ENCODE results near the gene ATP2A1.

ATP2A1 gene

DNA sequence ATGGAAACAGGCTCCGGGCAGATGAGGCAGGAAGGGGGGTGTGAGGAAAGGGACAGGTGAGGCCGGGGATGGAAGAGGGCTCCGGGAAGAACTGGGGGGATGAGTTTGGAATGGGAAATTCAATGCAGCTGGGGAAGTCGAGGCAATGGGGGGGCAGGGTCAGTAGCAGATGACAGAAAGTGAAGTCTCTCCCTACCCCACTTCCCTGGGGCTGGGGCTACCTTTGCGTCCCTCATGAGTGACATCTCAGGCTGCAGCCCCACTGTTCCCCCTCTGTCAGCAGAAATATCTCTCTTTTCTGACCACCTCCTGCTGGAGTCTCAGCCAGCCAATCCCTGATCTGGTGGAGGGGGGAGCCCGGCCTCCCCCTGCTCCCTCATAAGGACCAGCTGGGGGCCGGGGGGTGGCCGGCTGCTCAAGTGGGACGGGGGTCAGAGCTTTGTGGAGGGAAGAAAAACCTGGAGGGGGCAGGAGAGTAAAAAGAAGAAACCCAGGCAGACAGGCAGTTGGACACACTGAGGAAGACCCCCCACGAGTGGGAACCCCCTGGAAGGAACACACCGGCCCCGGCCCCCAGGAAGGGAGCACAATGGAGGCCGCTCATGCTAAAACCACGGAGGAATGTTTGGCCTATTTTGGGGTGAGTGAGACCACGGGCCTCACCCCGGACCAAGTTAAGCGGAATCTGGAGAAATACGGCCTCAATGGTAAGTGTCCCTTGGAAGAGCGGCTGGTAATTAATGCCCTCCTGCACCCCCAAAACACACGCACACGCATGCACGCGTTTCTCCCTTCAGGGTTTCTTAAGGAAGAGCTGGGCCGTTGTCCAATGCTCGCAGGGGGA is at the start of gene ATP2A1:
Gene ATP2A1 (plus strand): TSS at position 406 of the 844 bp plus-strand sequence. CDS start 184 bp downstream, at position 590.
- no peak for DNase-seq

DNA sequence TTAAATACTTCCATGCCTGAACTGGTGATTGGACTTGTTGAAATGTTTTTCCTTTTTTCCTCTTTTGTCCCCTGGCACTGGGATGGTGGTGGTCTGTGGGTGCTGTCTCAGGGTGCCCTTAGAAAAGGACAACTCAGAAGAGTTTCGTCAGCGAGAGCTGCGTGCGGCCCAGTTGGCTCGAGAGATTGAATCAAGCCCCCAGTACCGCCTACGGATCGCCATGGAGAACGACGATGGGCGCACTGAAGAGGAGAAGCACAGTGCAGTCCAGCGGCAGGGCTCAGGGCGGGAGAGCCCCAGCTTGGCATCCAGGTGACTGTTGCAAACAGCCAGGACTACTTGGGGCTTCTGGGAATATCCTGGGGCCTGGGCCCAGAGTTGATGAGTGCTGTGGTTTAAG is 48.5 kb upstream of the ATP2A1 start:
- DNase-seq: no peak

DNA sequence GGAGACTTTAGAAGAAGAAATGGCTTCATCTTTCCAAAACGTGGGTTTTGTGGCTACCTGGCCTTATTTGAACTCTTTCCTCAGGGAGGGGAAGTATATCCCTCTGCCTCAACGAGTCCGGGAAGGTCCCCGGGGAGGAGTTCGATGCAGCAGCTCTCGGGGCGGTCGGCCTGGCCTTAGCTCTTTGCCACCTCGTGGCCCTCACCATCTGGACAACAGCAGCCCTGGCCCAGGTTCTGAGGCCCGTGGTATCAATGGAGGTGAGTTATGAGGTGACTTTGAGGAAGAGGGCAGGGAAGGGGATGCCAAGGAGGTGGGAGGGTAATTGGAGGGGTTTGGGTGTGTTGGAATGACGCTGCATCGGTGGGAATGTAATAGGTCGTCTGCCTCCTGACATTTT is 47.8 kb upstream of the ATP2A1 start:
- no peak for DNase-seq

DNA sequence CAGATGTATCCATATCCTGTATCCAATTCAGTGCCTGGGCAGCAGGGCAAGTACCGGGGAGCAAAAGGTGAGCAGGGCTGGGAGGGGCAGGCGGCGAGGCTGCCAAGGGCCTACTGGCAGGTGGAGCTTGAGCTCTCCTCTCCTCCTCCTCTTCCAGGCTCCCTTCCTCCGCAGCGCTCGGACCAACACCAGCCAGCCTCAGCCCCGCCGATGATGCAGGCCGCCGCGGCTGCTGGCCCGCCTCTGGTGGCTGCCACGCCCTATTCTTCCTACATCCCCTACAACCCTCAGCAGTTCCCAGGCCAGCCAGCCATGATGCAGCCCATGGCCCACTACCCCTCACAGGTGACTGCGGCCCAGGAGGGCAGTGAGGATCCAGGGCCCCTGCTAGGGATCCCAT is 43.9 kb upstream of the ATP2A1 start:
- no peak for DNase-seq

DNA sequence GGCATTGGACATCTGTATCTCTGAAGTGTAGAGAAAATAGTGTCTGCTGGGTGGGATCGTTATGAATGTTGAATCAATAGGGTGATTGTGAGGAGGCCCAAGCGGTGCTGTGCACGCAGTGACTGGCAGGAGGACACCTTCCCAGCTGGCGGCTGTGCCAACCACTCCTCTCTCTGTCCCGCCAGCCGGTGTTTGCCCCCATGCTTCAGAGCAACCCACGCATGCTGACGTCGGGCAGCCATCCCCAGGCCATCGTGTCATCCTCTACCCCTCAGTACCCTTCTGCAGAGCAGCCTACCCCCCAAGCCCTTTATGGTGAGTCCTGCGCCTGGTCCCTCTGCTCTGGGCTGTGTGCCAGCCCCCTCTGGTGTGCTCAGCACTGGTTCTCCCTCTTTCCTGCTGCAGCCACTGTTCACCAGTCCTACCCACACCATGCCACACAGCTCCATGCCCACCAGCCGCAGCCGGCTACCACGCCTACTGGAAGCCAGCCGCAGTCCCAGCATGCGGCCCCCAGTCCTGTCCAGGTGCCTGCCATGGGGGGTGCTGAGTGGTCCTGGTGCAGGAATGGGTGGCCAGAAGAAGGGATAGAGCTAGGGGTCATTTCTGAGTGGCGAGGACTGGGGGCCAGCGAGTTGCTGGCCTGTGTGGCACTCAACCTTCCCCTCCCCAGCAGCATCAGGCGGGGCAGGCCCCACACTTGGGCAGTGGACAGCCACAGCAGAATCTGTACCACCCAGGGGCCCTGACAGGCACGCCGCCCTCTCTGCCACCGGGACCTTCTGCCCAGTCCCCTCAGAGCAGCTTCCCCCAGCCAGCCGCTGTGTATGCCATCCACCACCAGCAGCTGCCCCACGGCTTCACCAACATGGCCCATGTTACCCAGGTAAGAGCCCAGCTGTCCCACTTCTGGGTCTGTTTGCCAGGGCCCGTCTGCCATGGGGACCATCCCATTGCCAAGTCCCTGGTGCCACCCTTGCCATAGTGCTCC is 43.1 kb upstream of the ATP2A1 start:
- no peak for DNase-seq

DNA sequence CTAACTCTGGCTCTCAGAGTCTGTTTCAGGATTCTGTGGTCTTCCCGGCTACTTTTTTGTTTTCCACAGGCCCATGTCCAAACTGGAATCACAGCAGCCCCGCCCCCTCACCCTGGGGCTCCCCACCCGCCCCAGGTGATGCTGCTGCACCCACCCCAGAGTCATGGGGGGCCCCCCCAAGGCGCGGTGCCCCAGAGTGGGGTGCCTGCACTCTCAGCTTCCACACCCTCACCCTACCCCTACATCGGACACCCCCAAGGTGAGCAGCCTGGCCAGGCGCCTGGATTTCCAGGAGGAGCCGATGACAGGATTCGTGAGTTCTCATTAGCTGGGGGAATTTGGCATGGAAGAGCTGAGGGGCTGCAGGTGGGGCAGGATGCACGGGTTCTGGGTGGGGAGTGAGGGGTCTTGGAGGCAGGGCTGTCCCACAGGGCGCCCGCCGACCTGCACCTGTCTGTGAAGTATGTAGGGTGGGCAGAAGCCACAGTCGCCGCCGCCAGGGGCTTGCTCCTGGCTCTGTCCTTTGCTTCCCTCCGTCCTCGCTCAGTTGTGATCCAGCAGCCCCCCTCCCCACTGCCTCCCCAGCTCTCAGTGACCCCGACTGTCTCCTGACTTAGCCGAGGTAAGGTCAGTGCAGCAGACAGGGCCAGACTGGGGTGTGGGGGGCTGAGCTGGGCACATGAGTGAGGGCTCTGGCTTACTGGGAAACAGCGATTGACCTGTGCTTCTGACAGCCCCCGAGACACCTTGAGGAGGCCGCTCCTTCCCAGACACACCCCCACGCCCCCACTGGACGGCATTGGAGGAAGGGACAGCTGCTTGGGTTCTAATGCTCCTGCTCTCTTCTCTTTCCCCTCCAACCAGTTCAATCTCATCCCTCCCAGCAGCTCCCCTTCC is 42.2 kb upstream of the ATP2A1 start:
- DNase-seq: no peak

DNA sequence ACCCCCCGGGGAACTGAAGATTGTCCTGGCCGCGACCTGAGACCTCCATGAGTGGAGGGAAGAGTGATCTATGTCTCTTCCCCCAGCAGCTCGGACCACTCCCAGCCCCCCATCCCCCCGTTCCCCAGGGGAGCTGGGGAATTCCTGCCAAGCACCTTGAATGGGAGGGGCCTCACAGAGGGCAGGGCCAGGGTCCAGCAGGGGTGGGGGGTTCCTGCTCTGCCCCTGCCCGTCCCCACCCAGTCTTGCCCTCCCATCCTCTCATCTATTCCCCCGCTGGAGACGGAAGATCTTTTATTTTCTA is 41.6 kb upstream of the ATP2A1 start:
- DNase-seq: no peak

DNA sequence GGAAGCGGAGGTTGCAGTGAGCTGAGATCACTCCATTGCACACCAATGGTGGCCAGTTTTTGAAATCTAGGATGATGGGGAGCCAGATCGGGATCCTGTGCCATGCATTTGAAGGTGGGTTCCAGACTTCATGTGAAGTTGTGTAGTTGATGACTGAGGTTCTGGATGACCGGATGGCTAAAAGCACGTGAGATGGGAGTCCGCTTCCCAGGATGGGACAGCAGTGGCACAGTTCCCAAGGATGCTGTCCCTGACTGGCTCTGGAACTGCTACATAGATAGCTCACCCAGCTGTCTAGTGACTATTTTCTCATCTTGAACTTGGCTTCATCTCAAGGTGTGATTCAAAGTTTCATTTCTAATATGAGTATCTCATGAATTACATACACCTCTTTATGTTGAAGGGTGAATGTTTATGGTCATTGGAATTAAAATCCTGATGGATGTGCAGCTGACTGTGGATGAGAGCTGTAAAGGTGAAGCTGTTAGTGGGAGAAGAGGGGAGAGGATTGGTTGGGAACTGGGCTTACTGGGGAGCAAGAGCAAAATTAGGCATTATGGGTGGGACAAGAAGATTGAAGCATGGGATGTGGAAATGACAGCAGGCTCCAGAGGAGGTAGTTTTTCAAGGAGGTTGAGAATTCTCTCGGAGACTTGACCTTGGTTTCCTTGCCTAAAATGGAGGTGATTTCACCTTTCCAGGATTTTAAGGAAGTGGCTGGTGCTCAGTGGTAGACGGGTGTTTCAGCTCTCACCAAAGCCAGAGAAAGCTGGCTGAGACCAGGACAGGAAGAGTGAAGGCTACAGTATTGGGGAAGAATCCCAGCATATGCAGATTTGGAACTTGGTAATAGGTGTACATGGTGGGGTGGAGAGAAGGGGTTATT is 40.4 kb upstream of the ATP2A1 start:
- DNase-seq: no peak

DNA sequence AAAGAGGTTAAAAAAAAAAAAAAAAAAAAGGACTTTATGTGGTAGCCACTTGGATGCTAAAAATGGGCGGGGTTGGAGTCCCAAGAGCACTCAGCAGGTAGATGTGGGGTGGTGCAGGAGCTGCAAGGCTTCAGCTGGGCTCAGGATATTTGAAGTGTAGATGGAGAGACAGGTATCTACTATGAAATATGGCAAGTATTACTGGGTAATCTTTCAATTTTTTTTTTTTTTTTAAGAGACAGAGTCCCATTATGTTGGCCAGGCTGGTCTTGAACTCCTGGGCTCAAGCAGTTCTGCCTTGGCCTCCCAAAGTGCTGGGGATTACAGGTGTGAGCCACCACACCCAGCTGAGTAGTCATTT is 39.8 kb upstream of the ATP2A1 start:
- no peak for DNase-seq

DNA sequence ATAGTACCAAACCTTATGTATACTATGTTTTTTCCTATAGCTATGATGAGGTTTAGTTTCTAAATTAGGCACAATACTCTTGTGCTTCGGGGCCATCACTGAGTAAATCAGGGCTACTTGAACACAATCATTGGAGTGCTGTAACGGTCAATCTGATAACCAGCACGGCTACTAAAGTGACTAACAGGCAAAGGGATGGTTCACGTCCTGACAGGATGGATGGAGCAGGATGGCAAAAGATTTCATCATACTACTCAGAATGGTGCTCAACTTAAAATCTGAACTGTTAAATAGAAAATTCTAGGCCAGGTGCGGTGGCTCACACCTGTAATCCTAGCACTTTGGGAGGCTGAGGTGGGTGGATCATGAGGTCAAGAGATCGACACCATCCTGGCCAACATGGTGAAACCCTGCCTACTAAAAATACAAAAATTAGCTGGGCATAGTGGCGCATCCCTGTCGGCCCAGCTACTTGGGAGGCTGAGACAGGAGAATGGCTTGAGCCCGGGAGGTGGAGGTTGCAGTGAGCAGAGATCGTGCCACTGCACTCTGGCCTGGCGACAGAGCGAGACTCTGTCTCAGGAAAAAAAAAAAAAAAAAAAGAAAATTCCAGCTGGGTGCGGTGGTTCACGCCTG is 39.2 kb upstream of the ATP2A1 start:
- DNase-seq: no peak

DNA sequence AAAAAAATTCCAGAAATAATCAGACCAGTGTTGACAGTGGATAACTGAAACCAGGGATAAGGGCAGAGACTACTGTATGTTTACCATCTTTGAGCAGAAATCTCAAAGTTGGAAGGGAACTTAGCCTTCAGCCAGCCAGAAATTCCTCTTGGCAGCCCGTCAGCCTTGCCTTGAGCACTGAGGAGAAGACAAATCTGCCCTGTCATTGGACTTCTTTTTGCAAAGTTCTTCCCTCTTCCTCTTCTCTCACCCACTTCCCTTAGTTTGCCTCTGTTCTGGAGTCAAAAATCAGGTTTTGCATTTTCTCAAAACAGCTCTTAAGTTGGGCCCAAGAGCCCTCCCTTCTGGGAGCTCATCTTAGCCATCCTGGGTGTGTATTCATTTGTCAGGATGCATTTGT is 38.4 kb upstream of the ATP2A1 start:
- DNase-seq: no peak

DNA sequence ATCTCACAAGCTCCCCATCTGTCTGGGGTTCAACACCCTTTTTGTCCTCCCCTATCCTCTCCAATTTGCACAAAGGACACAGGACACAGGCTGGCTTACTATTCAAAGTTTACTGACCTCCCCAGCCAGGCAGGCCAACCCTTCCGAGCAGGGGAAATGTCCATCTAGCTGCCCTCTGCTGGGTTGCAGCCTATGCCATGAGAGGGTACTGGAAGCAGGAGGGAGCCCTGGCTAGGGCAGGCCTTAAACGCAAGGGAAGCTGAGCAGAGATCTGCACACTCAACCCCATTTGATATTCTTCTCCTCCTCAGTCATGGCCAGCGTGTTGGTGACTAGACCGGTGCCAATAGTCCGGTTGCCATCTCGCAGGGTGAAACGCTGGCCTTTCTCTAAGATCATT is 35.6 kb upstream of the ATP2A1 start:
- no peak for DNase-seq

DNA sequence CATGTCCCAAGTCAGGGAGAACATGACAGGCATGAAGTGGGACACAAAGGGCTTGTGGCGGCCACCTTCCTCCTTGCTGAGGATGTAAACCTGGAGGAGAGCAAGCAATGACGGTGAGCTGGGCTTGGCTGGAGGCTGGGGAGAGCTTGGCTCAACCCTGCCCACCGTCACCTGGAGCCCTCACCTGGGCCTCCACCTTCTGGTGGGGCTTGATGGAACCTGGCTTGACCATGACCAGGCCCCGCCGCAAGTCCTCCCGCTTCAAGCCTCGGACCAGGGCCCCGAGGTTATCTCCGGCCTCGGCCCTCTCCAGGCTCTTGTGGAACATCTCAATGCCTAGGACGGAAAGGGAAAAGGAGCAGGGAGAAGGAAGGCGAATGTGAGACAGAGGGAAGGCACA is 34.5 kb upstream of the ATP2A1 start:
- no peak for DNase-seq

DNA sequence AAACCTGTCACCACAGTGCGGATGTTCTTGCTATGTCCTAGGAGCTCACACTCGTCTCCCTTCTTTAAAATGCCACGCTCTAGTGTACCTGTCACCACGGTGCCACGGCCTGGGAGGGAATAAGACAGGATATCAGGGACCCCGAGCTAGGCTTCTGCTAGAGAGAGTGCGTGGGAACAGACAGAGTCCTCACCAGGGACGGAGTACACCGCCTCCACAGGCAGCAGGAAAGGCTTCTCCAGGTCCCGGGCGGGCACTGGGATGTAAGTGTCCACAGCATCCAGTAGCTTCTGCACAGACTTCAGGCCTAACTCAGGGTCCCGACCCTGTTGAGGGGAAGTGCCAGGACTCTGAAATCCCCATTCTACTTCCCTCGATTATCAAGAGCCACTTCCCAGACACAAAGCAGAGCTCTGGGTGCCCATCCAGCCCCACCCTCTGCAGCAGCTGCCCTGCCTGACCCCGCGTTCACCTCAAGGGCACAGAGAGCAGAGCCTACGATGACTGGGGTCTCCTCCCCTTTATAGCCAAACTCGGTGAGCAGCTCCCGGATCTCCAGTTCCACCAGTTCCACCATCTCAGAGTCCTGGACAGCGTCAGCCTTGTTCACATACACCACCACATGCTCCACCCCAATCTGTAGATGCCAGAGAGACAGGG is 33.9 kb upstream of the ATP2A1 start:
- no peak for DNase-seq

DNA sequence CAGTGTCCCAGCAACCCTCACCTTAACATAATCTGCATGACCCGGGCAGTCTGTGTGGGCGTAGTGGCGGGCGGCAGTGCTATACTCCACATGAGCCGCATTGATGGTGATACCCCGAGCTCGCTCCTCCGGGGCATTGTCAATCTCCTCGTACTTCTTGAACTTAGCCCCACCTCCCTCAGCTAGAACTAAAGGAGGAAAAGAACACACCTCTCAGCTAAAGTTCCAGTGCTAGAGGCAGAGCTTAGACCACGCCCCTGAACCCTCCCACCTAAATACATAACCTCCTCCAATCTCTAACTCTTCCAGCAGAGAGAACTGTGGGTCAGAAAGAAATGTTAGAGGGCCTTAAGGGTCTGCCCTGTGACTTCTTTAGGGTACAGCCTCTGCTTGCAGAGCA is 33.0 kb upstream of the ATP2A1 start:
- no peak for DNase-seq

DNA sequence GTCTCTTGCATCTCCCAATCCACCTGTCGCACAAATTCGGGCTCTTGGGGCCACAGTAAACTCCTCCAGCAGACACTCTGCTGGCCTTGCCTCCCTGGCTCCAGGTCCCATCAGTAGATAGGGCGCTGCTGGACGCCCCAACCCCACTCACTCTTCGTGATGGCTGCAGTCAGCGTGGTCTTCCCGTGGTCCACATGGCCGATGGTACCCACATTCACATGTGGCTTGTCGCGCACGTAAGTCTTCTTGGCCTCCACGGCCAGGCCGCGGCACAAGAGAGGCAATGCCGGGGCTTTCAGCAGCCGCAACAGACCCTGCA is 32.6 kb upstream of the ATP2A1 start:
- DNase-seq: no peak

DNA sequence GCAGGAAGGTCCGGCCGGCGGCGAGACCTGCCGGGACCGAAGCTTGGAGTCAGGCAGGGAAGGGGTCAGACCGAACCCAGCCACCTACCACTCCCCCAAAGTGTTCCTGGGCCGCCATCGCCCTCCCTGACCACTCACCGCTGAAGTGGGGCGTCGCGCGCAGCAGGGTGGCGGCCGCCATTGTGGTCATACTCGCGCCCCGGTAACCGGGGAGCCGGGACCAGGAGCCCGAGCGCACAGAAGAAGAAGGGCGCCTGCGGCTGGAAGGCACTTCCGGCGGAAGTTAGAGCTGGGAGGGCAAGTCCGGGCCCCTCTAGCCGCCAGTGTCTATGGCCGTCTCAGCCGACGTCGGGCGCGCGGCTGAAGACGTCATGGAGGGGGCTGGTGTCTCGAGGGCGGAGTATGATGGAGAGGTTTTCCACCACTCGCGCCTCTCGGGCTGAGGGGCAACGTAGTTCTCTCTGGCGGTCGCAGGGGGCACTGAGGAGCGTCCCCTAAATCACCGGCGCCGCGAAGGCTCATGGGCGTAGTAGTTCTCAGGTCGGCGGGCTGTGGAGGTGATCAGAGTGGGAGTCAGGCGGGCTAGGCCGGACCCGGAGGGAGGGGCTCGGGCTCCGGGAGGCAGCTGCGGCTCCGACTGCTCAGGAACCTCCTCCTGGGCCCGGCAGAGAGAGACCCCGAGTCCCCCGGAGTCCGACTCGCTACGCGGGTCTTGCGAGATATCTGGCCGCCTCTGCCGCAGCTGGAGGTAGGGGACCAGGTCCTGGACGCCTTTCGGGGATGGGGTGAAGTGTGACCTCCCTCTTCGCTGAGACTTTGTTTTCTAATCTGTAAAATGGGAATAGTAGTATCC is 32.0 kb upstream of the ATP2A1 start, which contains the start of gene TUFM:
Gene TUFM (minus strand): TSS at position 269 of the 853 bp plus-strand sequence. CDS start 79 bp downstream, at position 190.
- DNase-seq: peak; percentile 96

DNA sequence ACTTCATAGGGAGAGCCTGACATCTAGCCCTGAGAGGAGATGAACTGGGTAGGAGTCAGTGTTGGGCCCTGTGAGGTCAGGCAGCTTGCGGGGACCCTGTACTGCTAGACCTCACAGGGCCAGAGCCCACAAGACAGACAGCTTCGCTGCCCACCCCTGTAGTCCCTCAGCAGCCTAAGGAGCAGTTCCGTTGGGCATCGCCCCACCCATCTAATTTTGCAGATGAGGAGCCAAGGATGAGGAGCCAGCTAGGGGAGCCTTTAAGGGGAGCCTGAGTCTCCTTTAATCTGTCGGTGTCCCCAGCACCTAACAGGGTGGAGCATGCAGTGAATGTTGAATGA is 31.4 kb upstream of the ATP2A1 start:
- no peak for DNase-seq

DNA sequence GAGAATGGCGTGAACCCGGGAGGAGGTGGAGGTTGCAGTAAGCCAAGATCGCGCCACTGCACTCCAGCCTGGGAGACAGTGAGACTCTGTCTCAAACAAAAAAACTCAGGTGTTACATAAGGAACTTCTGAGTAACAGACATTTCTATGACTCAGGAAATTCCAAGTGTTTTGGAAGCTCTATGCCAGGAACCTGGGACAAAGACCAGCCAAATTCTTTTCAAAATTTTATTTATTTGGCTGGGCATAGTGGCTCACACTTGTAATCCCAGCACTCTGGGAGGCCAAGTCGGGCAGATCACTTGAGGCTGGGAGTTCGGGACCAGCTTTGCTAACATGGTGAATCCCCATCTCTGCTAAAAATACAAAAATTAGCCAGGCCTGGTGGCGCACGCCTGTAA is 19.9 kb upstream of the ATP2A1 start:
- no peak for DNase-seq

DNA sequence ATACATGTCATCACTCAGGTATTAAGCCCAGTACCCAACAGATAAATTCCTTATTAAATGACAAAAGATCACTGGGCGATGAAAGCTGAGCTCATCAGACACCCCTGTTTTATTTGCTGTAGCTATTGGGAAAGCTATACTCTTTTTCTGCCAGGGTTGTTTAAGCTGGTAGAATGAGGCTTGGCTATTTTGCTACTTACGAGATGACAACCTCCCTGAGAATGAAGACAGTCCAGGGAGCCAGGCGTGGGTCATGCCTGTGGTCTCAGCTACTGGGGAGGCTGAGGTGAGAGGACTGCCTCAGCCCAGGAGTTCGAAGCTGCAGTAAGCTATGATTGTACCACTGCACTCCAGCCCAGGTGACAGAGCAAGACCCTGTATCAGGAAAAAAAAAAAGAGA is 19.0 kb upstream of the ATP2A1 start:
- no peak for DNase-seq
